ENCODE data around the gene CES2.

CES2 gene

DNA sequence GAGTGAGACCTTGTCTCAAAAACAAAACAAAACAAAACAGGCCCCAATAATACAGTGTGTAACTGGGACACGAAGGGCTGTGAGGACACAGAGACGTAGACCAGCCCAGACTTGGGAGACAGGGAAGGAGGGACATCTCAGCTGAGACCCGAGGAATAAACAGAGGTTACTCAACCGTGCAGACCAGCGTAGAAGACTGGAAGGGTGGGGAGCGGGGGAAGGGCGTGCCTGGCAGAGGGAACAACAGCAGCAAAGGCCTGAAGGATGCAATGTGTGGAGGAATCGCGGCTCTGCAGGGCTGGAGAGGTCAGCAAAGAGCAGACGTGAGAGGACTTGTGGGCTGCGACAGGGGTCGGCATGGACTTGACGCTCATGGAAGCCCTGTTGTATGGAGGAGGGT, 41.4 kb downstream of the CES2 start:
- Histone ChIP-seq H3K27me3 (replicated peaks in 2 of 5; ENCODE audit: control insufficient read depth in 4 of 5, insufficient read depth in 5 of 5, low read length in 4 of 5) (peaks cover 0 to 5% (median 0%) of the 10 kb centered on the region in 5 experiments), H3K27ac (ENCODE audit: insufficient read depth in 1 of 2, low read depth in 1 of 2, low read length in 2 of 2, poor library complexity in 1 of 2, severe bottlenecking in 2 of 2) (no peak overlapping the region), H3K9me3 (ENCODE audit: control extremely low read depth in 1 of 5, control insufficient read depth in 4 of 5, insufficient read depth in 2 of 5, low read depth in 1 of 5, low read length in 4 of 5) (no peaks in the 10 kb centered on the region), H3K4me1 (ENCODE audit: control extremely low read depth in 1 of 4, control insufficient read depth in 4 of 4, insufficient read depth in 4 of 4, low read length in 3 of 4) (peaks cover 0 to 1% (median 0%) of the 10 kb centered on the region in 4 experiments), H3K36me3 (ENCODE audit: control insufficient read depth in 4 of 4, insufficient read depth in 4 of 4, low read length in 3 of 4) (peaks cover 0 to 2% (median 0%) of the 10 kb centered on the region in 4 experiments), H3K4me3 (ENCODE audit: control insufficient read depth in 1 of 7, extremely low read depth in 1 of 7, insufficient read depth in 4 of 7, low read depth in 2 of 7, low read length in 6 of 7) (no peak overlapping the region)
- DNase-seq: no peak
- CTCF ChIA-PET: interaction anchor here (0.7 to 12.2 kb wide), 15 partner anchors 15 to 421 kb away, joined by 3 to 124 read pairs (median 3); partner anchors contain the start of genes CES3, FBXL8 and TRADD
- WGBS (ENCODE audit: insufficient coverage): 69% methylated on average over 13 of the region's 13 CpGs
- POLR2A ChIA-PET: no interaction called here

DNA sequence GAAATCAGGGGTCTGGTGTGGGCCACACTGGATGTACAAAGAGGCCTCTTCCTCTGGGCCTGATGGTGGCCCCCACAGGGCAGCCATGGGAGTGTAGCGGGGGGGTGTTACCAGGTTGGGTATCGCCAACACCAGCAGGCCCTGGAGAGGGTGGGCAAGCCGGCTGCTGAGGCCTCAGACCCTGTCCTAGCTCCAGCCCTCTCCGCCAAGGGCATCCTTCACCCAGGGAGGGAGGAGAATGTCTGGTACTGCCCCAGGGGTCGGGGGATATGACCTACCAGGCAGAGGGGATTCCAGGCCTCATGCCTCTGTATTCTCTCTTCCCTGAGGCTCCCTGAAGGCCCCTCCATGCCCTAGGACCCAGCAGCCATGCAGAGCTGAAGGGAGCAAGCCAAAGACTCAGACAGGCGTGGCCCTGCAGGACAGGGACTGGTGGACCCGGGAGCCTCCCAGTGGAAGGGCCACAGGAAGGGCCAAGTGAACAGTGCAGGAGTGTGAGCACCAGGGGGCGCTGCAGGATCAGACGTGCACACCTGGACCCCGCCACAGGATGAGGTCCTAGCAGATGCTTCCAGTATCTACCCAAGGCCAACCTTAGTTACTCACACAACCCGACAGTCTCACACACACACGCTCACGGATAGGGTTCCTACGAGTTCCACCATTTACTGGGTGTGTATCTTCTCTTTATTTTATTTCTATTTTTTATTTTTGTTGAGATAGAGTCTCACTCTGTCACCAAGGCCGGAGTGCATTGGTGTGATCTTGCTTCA, 42.2 kb downstream of the CES2 start:
- ChIA-PET CTCF (interaction anchor here (0.7 to 12.2 kb wide), 26 partner anchors 8 to 421 kb away, joined by 3 to 124 read pairs (median 4); partner anchors contain the start of genes B3GNT9, CES3, FBXL8 and TRADD), POLR2A (no interaction called here)
- Histone ChIP-seq H3K27me3 (replicated peaks in 2 of 5; ENCODE audit: control insufficient read depth in 4 of 5, insufficient read depth in 5 of 5, low read length in 4 of 5) (peaks cover 0 to 5% (median 0%) of the 10 kb centered on the region in 5 experiments), H3K4me3 (ENCODE audit: control insufficient read depth in 1 of 7, extremely low read depth in 1 of 7, insufficient read depth in 4 of 7, low read depth in 2 of 7, low read length in 6 of 7) (no peak overlapping the region), H3K9me3 (ENCODE audit: control extremely low read depth in 1 of 5, control insufficient read depth in 4 of 5, insufficient read depth in 2 of 5, low read depth in 1 of 5, low read length in 4 of 5) (no peaks in the 10 kb centered on the region), H3K27ac (ENCODE audit: insufficient read depth in 1 of 2, low read depth in 1 of 2, low read length in 2 of 2, poor library complexity in 1 of 2, severe bottlenecking in 2 of 2) (no peak overlapping the region), H3K36me3 (ENCODE audit: control insufficient read depth in 4 of 4, insufficient read depth in 4 of 4, low read length in 3 of 4) (peaks cover 0 to under 1% (median 0%) of the 10 kb centered on the region in 4 experiments), H3K4me1 (ENCODE audit: control extremely low read depth in 1 of 4, control insufficient read depth in 4 of 4, insufficient read depth in 4 of 4, low read length in 3 of 4) (peaks cover 0 to 1% (median 0%) of the 10 kb centered on the region in 4 experiments)
- WGBS (ENCODE audit: insufficient coverage): 40% methylated on average over 6 of the region's 15 CpGs
- peak; percentile 75 to 90 (median 89) for DNase-seq

DNA sequence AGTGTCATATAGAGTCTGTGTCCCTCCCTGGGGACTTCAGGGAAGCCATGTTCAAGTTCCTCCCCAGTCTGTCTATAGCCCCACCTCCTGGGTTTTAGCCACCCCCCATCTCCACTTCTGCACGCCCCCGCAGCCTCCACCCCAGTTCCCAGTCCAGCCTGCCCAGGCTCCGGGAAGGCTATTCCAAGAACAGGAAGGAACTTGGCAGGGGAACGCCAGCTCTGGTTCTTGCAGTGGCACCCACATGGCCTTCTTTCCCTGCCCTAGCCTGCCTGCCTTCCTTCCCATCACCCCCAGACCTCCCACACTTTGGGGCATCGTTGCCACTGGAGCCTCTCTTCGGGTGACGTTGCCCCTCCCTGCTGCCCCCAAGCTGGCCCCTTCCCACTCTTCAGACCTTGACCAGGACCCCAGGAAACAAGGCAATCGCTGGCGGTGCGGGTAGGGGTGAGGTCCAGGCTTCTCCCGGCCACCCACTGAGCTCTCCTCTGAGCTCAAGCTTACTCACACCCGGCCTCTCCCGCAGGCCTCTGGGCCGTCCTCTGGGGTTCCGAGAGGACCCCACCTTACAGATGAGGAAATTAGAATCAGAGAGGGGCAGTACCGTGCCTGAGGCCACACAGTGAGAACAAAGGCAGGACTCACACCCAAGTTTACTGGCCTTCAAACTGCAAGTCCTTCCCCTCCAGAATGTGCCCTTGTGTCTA, 43.8 kb downstream of the CES2 start:
- DNase-seq: no peak
- Histone ChIP-seq H3K27ac (ENCODE audit: insufficient read depth in 1 of 2, low read depth in 1 of 2, low read length in 2 of 2, poor library complexity in 1 of 2, severe bottlenecking in 2 of 2) (no peak overlapping the region), H3K4me1 (ENCODE audit: control extremely low read depth in 1 of 4, control insufficient read depth in 4 of 4, insufficient read depth in 4 of 4, low read length in 3 of 4) (peaks cover 0 to 1% (median 0%) of the 10 kb centered on the region in 4 experiments), H3K4me3 (ENCODE audit: control insufficient read depth in 1 of 7, extremely low read depth in 1 of 7, insufficient read depth in 4 of 7, low read depth in 2 of 7, low read length in 6 of 7) (no peak overlapping the region), H3K27me3 (replicated peaks in 2 of 5; ENCODE audit: control insufficient read depth in 4 of 5, insufficient read depth in 5 of 5, low read length in 4 of 5) (peaks cover 0 to 5% (median 0%) of the 10 kb centered on the region in 5 experiments), H3K9me3 (ENCODE audit: control extremely low read depth in 1 of 5, control insufficient read depth in 4 of 5, insufficient read depth in 2 of 5, low read depth in 1 of 5, low read length in 4 of 5) (no peaks in the 10 kb centered on the region), H3K36me3 (ENCODE audit: control insufficient read depth in 4 of 4, insufficient read depth in 4 of 4, low read length in 3 of 4) (no peaks in the 10 kb centered on the region)
- ChIA-PET POLR2A (no interaction called here), CTCF (interaction anchor here (0.7 to 12.2 kb wide), 17 partner anchors 9 to 211 kb away, joined by 3 to 124 read pairs (median 4); partner anchors contain the start of genes CES3, EXOC3L1, FBXL8 and TRADD)
- WGBS (ENCODE audit: insufficient coverage): 73% methylated on average over 10 of the region's 16 CpGs

DNA sequence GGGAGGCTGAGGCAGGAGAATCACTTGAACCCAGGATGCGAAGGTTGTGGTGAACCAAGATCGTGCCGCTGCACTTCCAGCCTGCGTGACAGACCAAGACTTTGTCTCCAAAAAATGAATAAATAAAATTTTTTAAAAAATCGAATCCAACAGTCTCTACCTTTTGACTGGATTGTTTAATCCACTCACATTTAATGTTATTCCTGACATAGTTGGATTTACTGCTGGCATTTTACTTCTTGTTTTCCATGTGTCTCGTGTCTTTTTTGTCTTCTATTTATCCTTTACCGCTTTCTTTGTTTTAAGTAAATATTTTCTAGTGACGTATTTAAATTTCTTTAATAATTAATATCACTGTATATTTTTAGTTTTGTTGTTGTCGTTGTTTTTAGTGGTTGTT, 47.7 kb downstream of the CES2 start:
- no peaks in the 10 kb centered on the region for H3K4me1 ChIP-seq (ENCODE audit: control extremely low read depth in 1 of 4, control insufficient read depth in 4 of 4, insufficient read depth in 4 of 4, low read length in 3 of 4)
- WGBS (ENCODE audit: insufficient coverage): 100% methylated on average over 4 of the region's 9 CpGs
- no peaks in the 10 kb centered on the region for H3K27me3 ChIP-seq (replicated peaks in 2 of 5; ENCODE audit: control insufficient read depth in 4 of 5, insufficient read depth in 5 of 5, low read length in 4 of 5)
- H3K4me3 ChIP-seq (ENCODE audit: control insufficient read depth in 1 of 7, extremely low read depth in 1 of 7, insufficient read depth in 4 of 7, low read depth in 2 of 7, low read length in 6 of 7): no peak overlapping the region
- ChIA-PET POLR2A (no interaction called here), CTCF (interaction anchor here (0.8 to 2.5 kb wide), 5 partner anchors 10 to 172 kb away, joined by 3 to 7 read pairs (median 5); partner anchors contain the start of gene B3GNT9)
- no peaks in the 10 kb centered on the region for H3K36me3 ChIP-seq (ENCODE audit: control insufficient read depth in 4 of 4, insufficient read depth in 4 of 4, low read length in 3 of 4)
- no peak for DNase-seq
- H3K27ac ChIP-seq (ENCODE audit: insufficient read depth in 1 of 2, low read depth in 1 of 2, low read length in 2 of 2, poor library complexity in 1 of 2, severe bottlenecking in 2 of 2): no peak overlapping the region
- no peaks in the 10 kb centered on the region for H3K9me3 ChIP-seq (ENCODE audit: control extremely low read depth in 1 of 5, control insufficient read depth in 4 of 5, insufficient read depth in 2 of 5, low read depth in 1 of 5, low read length in 4 of 5)

DNA sequence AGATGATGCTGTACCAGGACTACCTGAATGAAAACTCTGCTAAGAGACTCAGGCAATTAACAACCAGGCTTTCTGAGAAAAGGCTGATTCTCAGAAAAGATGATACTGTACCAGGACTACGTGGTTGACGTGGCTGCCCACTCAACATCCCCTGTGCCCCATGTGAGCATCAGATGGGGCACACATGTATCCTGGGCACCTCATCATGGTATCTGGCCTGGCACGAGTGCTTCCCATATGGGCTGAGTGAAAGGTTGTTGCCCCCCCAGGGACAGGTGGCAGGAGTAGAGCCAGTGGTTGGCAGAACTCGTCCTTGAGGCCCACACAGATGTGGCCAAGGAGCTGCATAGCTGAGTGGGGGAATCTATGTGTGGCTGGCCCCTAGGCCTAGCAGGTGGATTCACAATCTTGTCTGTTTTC, 49.6 kb downstream of the CES2 start:
- CTCF ChIA-PET: interaction anchor here (0.8 to 1.8 kb wide), 5 partner anchors 10 to 119 kb away, joined by 3 to 8 read pairs (median 3); no protein-coding TSS in a partner anchor
- 100% methylated on average over 3 of the region's 4 CpGs for WGBS (ENCODE audit: insufficient coverage)
- Histone ChIP-seq H3K27ac (ENCODE audit: insufficient read depth in 1 of 2, low read depth in 1 of 2, low read length in 2 of 2, poor library complexity in 1 of 2, severe bottlenecking in 2 of 2) (no peak overlapping the region), H3K27me3 (replicated peaks in 2 of 5; ENCODE audit: control insufficient read depth in 4 of 5, insufficient read depth in 5 of 5, low read length in 4 of 5) (no peaks in the 10 kb centered on the region), H3K9me3 (ENCODE audit: control extremely low read depth in 1 of 5, control insufficient read depth in 4 of 5, insufficient read depth in 2 of 5, low read depth in 1 of 5, low read length in 4 of 5) (no peaks in the 10 kb centered on the region), H3K36me3 (ENCODE audit: control insufficient read depth in 4 of 4, insufficient read depth in 4 of 4, low read length in 3 of 4) (no peaks in the 10 kb centered on the region), H3K4me1 (ENCODE audit: control extremely low read depth in 1 of 4, control insufficient read depth in 4 of 4, insufficient read depth in 4 of 4, low read length in 3 of 4) (no peaks in the 10 kb centered on the region), H3K4me3 (ENCODE audit: control insufficient read depth in 1 of 7, extremely low read depth in 1 of 7, insufficient read depth in 4 of 7, low read depth in 2 of 7, low read length in 6 of 7) (no peak overlapping the region)
- DNase-seq: no peak
- POLR2A ChIA-PET: interaction anchor here (0.6 kb wide), 1 partner anchor 273 kb away, joined by 3 read pairs; no protein-coding TSS in a partner anchor

DNA sequence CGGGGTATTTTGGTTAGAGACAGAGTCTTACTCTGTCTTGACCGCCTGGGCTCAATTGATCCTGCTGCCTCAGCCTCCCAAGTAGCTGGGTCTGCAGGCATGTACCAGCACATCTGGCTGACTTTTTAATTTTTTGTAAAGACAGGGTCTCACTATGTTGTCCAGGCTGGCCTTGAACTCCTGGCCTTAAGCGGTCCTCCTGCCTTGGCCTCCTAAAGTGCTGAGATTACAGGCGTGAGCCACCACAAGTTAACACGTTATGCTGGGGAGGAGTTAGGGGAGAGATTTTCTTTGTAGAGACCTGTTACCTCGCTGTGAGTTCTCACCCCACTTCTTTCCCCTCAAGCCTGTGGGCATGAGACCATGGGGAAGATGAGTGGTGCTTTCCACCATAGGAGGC, 51.2 kb downstream of the CES2 start:
- CTCF ChIA-PET: interaction anchor here (0.8 to 1.8 kb wide), 3 partner anchors 8 to 12 kb away, joined by 3 to 8 read pairs (median 3); no protein-coding TSS in a partner anchor
- no peak overlapping the region for H3K27ac ChIP-seq (ENCODE audit: insufficient read depth in 1 of 2, low read depth in 1 of 2, low read length in 2 of 2, poor library complexity in 1 of 2, severe bottlenecking in 2 of 2)
- H3K4me1 ChIP-seq (ENCODE audit: control extremely low read depth in 1 of 4, control insufficient read depth in 4 of 4, insufficient read depth in 4 of 4, low read length in 3 of 4): no peaks in the 10 kb centered on the region
- POLR2A ChIA-PET: interaction anchor here (0.6 kb wide), 1 partner anchor 349 kb away, joined by 3 read pairs; no protein-coding TSS in a partner anchor
- no peaks in the 10 kb centered on the region for H3K36me3 ChIP-seq (ENCODE audit: control insufficient read depth in 4 of 4, insufficient read depth in 4 of 4, low read length in 3 of 4)
- H3K27me3 ChIP-seq (replicated peaks in 2 of 5; ENCODE audit: control insufficient read depth in 4 of 5, insufficient read depth in 5 of 5, low read length in 4 of 5): no peaks in the 10 kb centered on the region
- no peaks in the 10 kb centered on the region for H3K9me3 ChIP-seq (ENCODE audit: control extremely low read depth in 1 of 5, control insufficient read depth in 4 of 5, insufficient read depth in 2 of 5, low read depth in 1 of 5, low read length in 4 of 5)
- DNase-seq: no peak
- WGBS (ENCODE audit: insufficient coverage): 93% methylated on average over 3 of the region's 6 CpGs
- H3K4me3 ChIP-seq (ENCODE audit: control insufficient read depth in 1 of 7, extremely low read depth in 1 of 7, insufficient read depth in 4 of 7, low read depth in 2 of 7, low read length in 6 of 7): no peak overlapping the region

Data from common myeloid progenitor, CD34-positive (primary cell).